Fibroblast of peridontal ligament (primary cell): Measurements from ENCODE around the gene SLFN14.
"Not testable (repeated sequence)": the region's sequence is repeated elsewhere in the genome, so short reads cannot be mapped to it uniquely, and the experiment has no call there.

Experiments
- DNase-seq: peaks from one replicate; pipeline ENCODE4 v3.0.0-alpha.2; 2010; ENCODE audit errors: extremely low read depth

Gene SLFN14

GRCh38 chr17:35521654-35522256, 38.9 kb downstream of the SLFN14 start:
- DNase-seq, result not testable (repeated sequence)

- no peak for DNase-seq
Observed at GRCh38 chr17:35521150-35521549, 39.5 kb downstream of the SLFN14 start.

GRCh38 chr17:35519906-35520442, 40.6 kb downstream of the SLFN14 start:
- no peak for DNase-seq

DNA sequence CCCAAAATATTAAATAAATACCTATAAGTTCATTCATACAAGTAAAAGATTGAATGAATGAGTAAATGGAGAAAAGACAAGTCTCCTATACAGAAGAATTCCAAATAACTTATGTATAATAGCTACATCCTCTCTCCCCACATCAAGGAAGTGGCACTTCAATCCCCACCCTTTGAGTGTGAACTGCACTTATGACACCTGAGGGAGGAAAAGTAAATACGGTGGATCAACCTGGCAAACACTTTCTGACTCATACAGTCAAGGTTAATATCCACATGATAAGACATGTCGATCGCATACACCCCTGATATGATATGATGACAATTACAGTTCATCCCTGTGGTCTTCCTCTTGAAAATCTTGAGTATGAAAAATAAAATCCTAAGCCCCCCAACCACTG, 41.2 kb downstream of the SLFN14 start:
- no peak for DNase-seq

DNA sequence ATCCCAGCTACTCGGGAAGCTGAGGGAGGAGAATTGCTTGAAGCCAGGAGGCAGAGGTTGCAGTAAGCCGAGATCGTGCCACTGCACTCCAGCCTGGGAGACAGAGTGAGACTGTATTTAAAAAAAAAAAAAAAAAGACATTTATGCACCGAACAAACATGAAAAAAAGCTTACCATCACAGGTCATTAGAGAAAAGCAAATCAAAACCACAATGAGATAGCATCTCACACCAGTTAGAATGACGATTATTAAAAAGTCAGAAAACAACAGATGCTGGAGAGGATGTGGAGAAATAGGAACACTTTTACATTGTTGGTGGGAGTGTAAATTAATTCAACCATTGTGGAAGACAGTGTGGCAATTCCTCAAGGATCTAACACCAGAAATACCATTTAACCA, 42.2 kb downstream of the SLFN14 start:
- DNase-seq, result not testable (repeated sequence)

GRCh38 chr17:35515027-35515426, 45.6 kb downstream of the SLFN14 start:
- no peak for DNase-seq

GRCh38 chr17:35514564-35514963, 46.1 kb downstream of the SLFN14 start:
- DNase-seq, result no peak
